Calu3 (cell line): Measurements from ENCODE around the gene FCAMR. TPM values are rescaled to one million over a fixed set of nuclear protein-coding genes. Genes with fewer than 3 reads are reported as not detected.
A peak's percentile ranks its signal among the peaks of the same experiment; 100 is the strongest.

Experiments used
- BruUV-seq: library from RNA; stranded (reverse); fragments of 400-500 nt; replicated peaks from 2 replicates; lab custom pipeline; 2021; lab: Mats Ljungman, UMichigan
- CTCF ChIA-PET: fragments of 300-600 bp; sonication (Branson Sonifier 250); formaldehyde crosslinking; loops from one replicate; lab custom pipeline; 2022; ENCODE audit warnings: antibody characterized with exemption; lab: Charles Lee
- DNase-seq: peaks from one replicate; pipeline ENCODE4 v3.0.0; 2022
- H3K27ac Mint-ChIP-seq: one replicate; pipeline ENCODE4 v1.8.0; 2022; ENCODE audit warnings: mixed read lengths; ENCODE audit not compliant: unreplicated experiment
- H3K27me3 Mint-ChIP-seq: one replicate; pipeline ENCODE4 v1.8.0; 2022; ENCODE audit warnings: mixed read lengths; ENCODE audit not compliant: unreplicated experiment
- H3K36me3 Mint-ChIP-seq: one replicate; pipeline ENCODE4 v1.8.0; 2022; ENCODE audit warnings: mild to moderate bottlenecking, moderate library complexity, mixed read lengths; ENCODE audit not compliant: insufficient read depth, unreplicated experiment
- H3K4me1 Mint-ChIP-seq: one replicate; pipeline ENCODE4 v1.8.0; 2022; ENCODE audit warnings: mild to moderate bottlenecking, low read depth, mixed read lengths; ENCODE audit not compliant: unreplicated experiment
- H3K4me3 Mint-ChIP-seq: one replicate; pipeline ENCODE4 v1.8.0; 2022; ENCODE audit warnings: mild to moderate bottlenecking, low read depth, moderate library complexity, mixed read lengths; ENCODE audit not compliant: unreplicated experiment
- H3K9me3 Mint-ChIP-seq: one replicate; pipeline ENCODE4 v1.8.0; 2022; ENCODE audit warnings: low read depth, mixed read lengths; ENCODE audit not compliant: unreplicated experiment
- intact Hi-C: fragments of 100-400 bp; cut with micrococcal nuclease; formaldehyde crosslinking; loops from one replicate; pipeline ENCODE4 v1.10.0; 2022; ENCODE audit not compliant: unreplicated experiment
- total RNA-seq: library from RNA; stranded (reverse); gene quantifications from 2 replicates; pipeline ENCODE4 v1.2.3, GENCODE V29; 2022
- TF ChIP-seq, protein P1 (sequence below): fragments of 200-600 bp; IDR thresholded peaks from one replicate; pipeline ENCODE4 v1.8.0; 2022; ENCODE audit warnings: antibody characterized with exemption; ENCODE audit not compliant: unreplicated experiment

The FCAMR gene
- total RNA-seq, 1 experiment from 2014 or later = not detected

DNA sequence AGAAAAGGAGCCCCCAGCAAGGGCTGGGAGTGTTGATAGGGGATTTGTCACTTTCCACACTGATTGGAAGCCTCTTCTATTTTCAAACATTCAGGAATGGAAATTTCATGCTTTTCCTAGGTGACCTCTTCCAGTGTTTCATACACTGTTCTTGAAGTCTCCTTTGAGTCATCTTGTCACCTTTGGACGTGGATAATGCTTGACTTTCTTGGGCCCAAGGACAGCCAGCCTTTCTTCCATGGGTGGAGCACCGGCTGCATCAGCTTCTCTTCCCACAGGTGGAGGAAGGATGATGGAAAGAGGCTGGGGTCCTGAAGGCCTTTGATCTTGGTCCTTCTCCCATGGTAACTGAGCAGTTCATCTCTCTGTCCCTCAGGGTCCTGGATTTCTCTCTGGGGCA lies 12.1 kb downstream of the FCAMR start:
- intact Hi-C loops = no loop called here

DNA sequence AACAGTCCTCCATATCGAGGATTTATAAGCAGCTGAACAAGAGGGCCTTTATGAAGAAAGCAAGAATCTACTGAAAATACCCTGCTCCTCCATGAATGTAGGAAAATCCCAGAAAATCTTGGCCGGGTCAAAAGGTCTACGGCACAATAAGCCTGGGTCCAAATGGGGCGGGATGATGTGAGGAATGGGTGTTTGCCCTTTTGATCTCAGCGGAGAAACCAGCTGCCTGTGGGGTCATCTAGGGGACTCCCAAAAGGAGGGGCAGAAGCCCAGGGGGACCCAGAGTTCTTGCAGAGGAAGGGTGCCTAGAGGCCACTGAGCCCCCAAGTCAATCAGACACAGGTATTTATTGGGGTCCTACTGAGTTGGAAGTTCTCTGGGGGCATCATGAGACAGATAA lies 12.6 kb downstream of the FCAMR start:
- Mint-ChIP-seq H3K4me1 (peaks cover 42% of the 10 kb centered on the region), H3K36me3 (peaks cover 8% of the 10 kb centered on the region), H3K9me3 (no peaks in the 10 kb centered on the region), H3K4me3 (no peak overlapping the region), H3K27me3 (no peaks in the 10 kb centered on the region), H3K27ac (no peak overlapping the region)
- CTCF ChIA-PET = no interaction called here
- BruUV-seq = no TSS peak
- DNase-seq = no peak
- TF ChIP-seq, protein P1, sequence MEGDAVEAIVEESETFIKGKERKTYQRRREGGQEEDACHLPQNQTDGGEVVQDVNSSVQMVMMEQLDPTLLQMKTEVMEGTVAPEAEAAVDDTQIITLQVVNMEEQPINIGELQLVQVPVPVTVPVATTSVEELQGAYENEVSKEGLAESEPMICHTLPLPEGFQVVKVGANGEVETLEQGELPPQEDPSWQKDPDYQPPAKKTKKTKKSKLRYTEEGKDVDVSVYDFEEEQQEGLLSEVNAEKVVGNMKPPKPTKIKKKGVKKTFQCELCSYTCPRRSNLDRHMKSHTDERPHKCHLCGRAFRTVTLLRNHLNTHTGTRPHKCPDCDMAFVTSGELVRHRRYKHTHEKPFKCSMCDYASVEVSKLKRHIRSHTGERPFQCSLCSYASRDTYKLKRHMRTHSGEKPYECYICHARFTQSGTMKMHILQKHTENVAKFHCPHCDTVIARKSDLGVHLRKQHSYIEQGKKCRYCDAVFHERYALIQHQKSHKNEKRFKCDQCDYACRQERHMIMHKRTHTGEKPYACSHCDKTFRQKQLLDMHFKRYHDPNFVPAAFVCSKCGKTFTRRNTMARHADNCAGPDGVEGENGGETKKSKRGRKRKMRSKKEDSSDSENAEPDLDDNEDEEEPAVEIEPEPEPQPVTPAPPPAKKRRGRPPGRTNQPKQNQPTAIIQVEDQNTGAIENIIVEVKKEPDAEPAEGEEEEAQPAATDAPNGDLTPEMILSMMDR = no peak
- intact Hi-C loops = no loop called here

More for the DNA sequence above, 12.1 kb downstream of the FCAMR start:
- no TSS peak for BruUV-seq
- Mint-ChIP-seq H3K27ac (no peak overlapping the region), H3K36me3 (peaks cover 4% of the 10 kb centered on the region), H3K4me3 (no peak overlapping the region), H3K9me3 (no peaks in the 10 kb centered on the region), H3K4me1 (peaks cover 37% of the 10 kb centered on the region), H3K27me3 (no peaks in the 10 kb centered on the region)
- CTCF ChIA-PET = no interaction called here
- TF ChIP-seq, protein P1 = no peak
- no peak for DNase-seq

DNA sequence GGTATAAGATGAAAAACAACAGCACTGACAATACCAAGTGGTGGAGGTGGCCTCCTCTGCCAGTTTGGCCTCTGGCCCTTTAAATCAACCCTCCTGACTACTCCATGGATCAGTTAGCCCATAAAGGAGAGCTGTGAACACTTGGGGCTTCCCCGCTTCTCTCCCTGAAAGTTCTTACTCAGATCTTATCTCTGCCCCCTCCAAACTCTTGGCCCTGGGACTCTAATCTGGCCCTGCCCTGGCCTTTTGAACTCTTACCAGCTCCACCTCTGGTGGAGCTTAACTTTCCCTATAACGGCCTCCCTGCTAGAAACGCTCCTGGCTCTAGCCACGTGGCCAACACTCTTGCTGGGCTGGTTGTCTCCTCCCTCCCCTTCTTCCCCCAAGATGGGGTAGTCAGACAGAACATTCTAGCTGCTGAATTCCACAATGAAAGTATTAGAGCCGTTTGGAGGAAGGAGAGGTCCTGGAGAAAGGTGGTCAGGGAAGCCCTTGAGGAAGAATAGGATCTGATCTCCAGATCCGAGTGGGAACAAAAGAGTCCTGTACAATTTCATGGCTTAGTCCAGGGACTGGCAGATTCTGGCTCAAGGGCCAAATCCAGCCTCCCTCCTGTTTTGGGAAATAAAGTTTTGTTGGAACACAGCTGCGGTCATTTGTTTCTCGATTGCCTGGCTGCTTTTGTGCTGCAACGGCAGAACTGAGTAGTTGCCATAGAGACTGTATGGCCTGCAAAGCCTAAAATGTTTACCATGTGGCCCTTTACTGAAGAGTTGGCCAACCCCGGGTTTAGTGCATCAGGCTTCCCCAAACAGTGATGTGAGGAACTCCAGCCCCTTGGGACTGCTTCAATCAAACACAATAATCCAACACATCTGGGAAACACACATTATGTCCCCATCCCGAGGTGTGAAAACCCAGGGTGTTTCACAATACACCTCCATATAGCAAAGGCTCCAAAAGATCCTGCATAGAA lies 14.5 kb downstream of the FCAMR start:
- peaks cover 16% of the 10 kb centered on the region for H3K36me3 Mint-ChIP-seq
- intact Hi-C loops = no loop called here
- H3K27ac Mint-ChIP-seq = peak overlapping the region; percentile 72
- H3K4me1 Mint-ChIP-seq = peaks cover 61% of the 10 kb centered on the region
- TF ChIP-seq, protein P1 = no peak
- no peaks in the 10 kb centered on the region for H3K27me3 Mint-ChIP-seq
- CTCF ChIA-PET = interaction anchor here (0.7 to 2.7 kb wide), 4 partner anchors 22 to 111 kb away, joined by 3 to 8 read pairs (median 5); no protein-coding TSS in a partner anchor
- H3K4me3 Mint-ChIP-seq = no peak overlapping the region
- no peak for DNase-seq
- BruUV-seq = no TSS peak
- no peaks in the 10 kb centered on the region for H3K9me3 Mint-ChIP-seq

DNA sequence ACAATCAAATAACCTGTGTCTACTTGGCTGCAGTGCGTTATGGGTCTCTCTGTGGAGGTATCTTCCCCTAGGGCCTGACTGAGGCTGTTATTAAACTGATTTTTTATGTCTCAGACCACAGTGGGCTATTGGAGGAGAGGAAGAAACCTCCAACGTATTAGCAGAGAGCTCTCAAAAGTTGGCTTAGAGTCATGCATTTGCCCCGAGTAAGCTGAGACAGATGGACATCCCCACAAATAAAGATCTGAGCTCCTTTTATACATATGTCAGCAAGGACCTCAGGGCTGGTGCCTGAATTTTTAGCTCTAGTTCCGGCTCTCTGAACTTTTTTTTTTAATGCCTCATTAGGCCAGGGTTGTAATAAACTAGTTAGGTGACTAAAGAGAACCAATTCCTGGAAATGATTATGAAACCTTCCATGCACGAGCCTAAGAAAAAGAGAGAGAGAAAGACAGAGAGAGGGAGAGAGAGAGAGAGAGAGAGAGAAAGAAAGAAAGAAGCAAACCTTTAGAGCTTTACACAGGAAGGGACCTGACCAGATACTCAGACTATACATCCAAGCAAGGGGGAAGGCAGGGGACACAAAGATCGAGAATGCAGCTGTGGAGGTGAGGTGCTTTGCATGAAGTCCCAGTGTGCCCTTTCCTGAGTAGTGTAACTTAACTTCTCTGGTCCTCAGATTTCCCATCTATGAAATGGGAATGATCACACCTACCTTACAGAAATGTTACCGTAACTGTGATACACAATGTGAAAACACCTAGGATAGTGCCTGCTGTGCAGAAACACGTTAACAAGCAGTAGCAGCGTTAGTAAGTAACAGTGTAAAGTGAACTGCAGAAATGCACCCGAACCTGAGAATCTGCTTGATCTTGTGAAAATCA lies 15.6 kb downstream of the FCAMR start:
- intact Hi-C loops = loop anchor here (5.0 kb wide), 1 partner anchor 53 kb away; no protein-coding TSS in a partner anchor
- peaks cover 16% of the 10 kb centered on the region for H3K36me3 Mint-ChIP-seq
- no TSS peak for BruUV-seq
- peaks cover 68% of the 10 kb centered on the region for H3K4me1 Mint-ChIP-seq
- H3K9me3 Mint-ChIP-seq = no peaks in the 10 kb centered on the region
- H3K4me3 Mint-ChIP-seq = no peak overlapping the region
- CTCF ChIA-PET = interaction anchor here (0.7 to 2.7 kb wide), 12 partner anchors 9 to 152 kb away, joined by 3 to 13 read pairs (median 4); partner anchors contain the start of gene PIGR
- TF ChIP-seq, protein P1 = no peak
- no peaks in the 10 kb centered on the region for H3K27me3 Mint-ChIP-seq
- no peak for DNase-seq
- peak overlapping the region; percentile 70 for H3K27ac Mint-ChIP-seq
